SU-DHL-6 (cell line): Measurements from ENCODE around the gene BMP7.

Experiments used
- H2AFZ ChIP-seq: fragments of 200-600 bp; sonication (generic); 2 replicates; pipeline ENCODE4 v1.6.1; 2014; ENCODE audit warnings: low read depth, mild to moderate bottlenecking, moderate library complexity, mixed read lengths, antibody characterized with exemption, low read length; ENCODE audit not compliant: severe bottlenecking
- H3F3A ChIP-seq: fragments of 200-600 bp; shearing (Covaris generic); 2 replicates; pipeline ENCODE4 v1.6.0; 2016; ENCODE audit warnings: antibody characterized with exemption, mild to moderate bottlenecking; ENCODE audit not compliant: insufficient read depth
- H3K27ac ChIP-seq: fragments of 200-600 bp; sonication (generic); 2 replicates; pipeline ENCODE4 v1.5.1; 2016; ENCODE audit warnings: low read depth, mild to moderate bottlenecking, low read length, moderate library complexity, mixed read lengths
- H3K27me3 ChIP-seq: fragments of 200-600 bp; sonication (generic), shearing (Covaris generic); 2 replicates; pipeline ENCODE4 v1.6.0; 2014; ENCODE audit warnings: mild to moderate bottlenecking, low read length
- H3K36me3 ChIP-seq: fragments of 200-600 bp; sonication (generic); 2 replicates; pipeline ENCODE4 v1.6.1; 2014; ENCODE audit warnings: mild to moderate bottlenecking, low read length, mixed read lengths
- H3K4me2 ChIP-seq: fragments of 300-600, 200-600 bp; shearing (Covaris generic), sonication (generic); 2 replicates; pipeline ENCODE4 v1.6.0; 2014; ENCODE audit warnings: low read length, low read depth, mild to moderate bottlenecking; ENCODE audit not compliant: poor library complexity, severe bottlenecking
- H3K4me3 ChIP-seq: fragments of 200-600 bp; sonication (generic); 2 replicates; pipeline ENCODE4 v1.5.1; 2014; ENCODE audit warnings: antibody characterized with exemption, low read length, mild to moderate bottlenecking, mixed read lengths; ENCODE audit not compliant: insufficient read depth, poor library complexity, severe bottlenecking
- H3K79me2 ChIP-seq: fragments of 200-600 bp; sonication (generic); 2 replicates; pipeline ENCODE4 v1.6.1; 2014; ENCODE audit warnings: mild to moderate bottlenecking, low read length, moderate library complexity; ENCODE audit not compliant: insufficient read depth
- H3K9ac ChIP-seq: fragments of 200-600 bp; sonication (generic); 2 replicates; pipeline ENCODE4 v1.7.0; 2014; ENCODE audit warnings: mild to moderate bottlenecking, low read length
- H3K9me2 ChIP-seq: fragments of 200-600 bp; sonication (generic); replicated peaks from 2 replicates; pipeline ENCODE4 v1.6.1; 2014; ENCODE audit warnings: low read length; ENCODE audit not compliant: insufficient read depth
- H3K9me3 ChIP-seq: fragments of 200-600 bp; sonication (generic); 2 replicates; pipeline ENCODE4 v1.6.1; 2014; ENCODE audit warnings: low read length, mixed read lengths; ENCODE audit not compliant: insufficient read depth
- H4K20me1 ChIP-seq: fragments of 200-600 bp; sonication (generic); 2 replicates; pipeline ENCODE4 v1.6.1; 2014; ENCODE audit warnings: low read depth, mild to moderate bottlenecking, antibody characterized with exemption, low read length, moderate library complexity, mixed read lengths
- EZH2phosphoT487 ChIP-seq: fragments of 200-600 bp; sonication (generic), shearing (Covaris generic); conservative IDR thresholded peaks from 2 replicates; pipeline ENCODE4 v1.6.1; 2018; ENCODE audit warnings: mild to moderate bottlenecking, antibody characterized with exemption, low read length, moderate library complexity, mixed read lengths
- TF ChIP-seq, protein P1 (sequence below): fragments of 200-600 bp; sonication (generic); IDR thresholded peaks from one replicate; pipeline ENCODE4 v1.5.1; 2017; ENCODE audit warnings: antibody characterized with exemption, mild to moderate bottlenecking, low read length, moderate library complexity; ENCODE audit not compliant: insufficient read depth, poor library complexity, severe bottlenecking

BMP7 gene

DNA sequence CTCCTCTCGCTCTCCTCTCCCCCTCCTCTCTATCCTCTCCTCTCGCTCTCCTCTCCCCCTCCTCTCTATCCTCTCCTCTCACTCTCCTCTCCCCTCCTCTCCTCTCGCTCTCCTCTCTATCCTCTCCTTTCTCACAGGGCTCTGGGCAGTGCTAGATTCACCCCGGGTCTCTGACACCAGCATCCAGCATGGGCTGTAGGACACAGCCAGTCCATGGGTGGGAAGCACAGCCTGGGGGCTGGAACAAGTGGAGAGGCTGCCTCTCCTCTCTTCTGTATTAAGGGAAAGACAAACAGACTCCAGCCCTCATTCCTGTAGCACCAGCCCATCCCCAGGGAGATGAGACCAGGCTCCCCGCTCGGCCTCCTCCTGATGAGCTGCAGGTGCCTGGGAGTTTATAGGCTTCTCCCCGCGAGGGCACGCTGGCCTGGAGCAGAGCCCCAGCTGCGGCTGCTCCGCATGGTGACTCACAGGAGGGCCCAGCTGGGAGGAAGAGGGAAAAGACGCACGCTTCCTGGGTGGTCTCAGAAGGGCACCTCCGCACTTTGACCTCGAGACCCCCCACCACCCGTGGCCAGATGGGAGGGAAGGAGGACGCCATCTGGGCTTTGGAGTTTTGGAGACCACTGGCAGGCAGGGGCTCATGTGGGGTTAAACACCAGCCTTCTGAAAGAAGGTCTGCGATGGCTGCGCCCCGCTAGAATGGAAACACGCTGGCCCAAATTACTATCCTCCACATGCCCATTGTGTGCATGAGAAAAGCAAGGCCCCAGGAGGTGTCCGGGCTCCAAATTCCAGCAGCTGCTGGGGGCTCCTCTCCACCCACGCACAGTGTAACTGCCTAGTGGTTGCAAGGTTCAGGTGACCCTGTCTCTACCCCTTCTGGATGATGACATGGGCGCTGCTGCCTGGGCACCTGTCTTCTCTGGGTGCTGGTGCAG, 68.0 kb downstream of the BMP7 start:
- Histone ChIP-seq H3F3A (no peaks in the 10 kb centered on the region), H3K79me2 (peaks cover 18% of the 10 kb centered on the region), H3K9me3 (no peaks in the 10 kb centered on the region), H3K36me3 (peaks cover 13% of the 10 kb centered on the region; the same call in 1 of the 2 replicates), H4K20me1 (no peaks in the 10 kb centered on the region; the same call in 1 of the 2 replicates), H3K4me2 (no peak overlapping the region), H3K27ac (no peak overlapping the region), H3K4me3 (no peak overlapping the region), H3K27me3 (no peaks in the 10 kb centered on the region), H2AFZ (no peak overlapping the region), H3K9ac (no peak overlapping the region), H3K9me2 (no peaks in the 10 kb centered on the region)
- TF ChIP-seq EZH2phosphoT487: no peak
- TF ChIP-seq, protein P1, sequence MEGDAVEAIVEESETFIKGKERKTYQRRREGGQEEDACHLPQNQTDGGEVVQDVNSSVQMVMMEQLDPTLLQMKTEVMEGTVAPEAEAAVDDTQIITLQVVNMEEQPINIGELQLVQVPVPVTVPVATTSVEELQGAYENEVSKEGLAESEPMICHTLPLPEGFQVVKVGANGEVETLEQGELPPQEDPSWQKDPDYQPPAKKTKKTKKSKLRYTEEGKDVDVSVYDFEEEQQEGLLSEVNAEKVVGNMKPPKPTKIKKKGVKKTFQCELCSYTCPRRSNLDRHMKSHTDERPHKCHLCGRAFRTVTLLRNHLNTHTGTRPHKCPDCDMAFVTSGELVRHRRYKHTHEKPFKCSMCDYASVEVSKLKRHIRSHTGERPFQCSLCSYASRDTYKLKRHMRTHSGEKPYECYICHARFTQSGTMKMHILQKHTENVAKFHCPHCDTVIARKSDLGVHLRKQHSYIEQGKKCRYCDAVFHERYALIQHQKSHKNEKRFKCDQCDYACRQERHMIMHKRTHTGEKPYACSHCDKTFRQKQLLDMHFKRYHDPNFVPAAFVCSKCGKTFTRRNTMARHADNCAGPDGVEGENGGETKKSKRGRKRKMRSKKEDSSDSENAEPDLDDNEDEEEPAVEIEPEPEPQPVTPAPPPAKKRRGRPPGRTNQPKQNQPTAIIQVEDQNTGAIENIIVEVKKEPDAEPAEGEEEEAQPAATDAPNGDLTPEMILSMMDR: no peak

DNA sequence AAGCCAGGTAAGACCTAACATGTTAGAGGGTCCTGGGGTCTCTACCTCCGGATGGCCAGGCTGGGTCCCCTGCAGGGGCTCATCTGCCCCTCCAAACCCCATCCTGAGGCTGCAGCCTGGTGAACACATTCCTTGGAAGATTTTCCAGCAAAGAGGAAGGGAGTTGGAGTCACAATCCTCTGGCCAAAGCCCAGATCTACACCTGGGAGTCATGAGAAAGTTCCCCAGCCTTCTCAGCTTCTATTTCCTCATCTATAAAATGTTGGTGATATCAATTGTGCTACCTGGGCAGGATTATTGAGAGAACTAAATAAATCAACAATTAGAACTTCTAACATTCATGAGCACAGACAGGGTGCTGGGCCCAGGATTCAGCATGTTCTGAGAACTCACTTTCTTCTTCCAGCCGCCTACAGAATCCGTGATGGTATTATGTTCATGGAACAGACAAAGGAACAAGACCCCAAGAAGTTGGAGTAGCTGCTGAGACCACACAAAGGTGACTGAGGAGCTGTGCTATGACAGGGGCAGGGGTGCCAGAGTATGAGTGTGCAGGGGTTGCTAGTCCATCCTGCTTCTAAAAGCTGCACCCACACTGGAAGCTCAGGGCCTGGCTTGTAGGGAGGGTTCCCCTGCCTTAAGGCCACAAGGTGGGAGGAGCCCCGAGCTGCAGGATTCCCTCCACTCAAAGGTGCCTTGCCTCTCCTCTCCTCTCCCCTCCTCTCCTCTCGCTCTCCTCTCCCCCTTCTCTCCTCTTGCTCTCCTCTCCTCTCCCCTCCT, 68.9 kb downstream of the BMP7 start:
- H3K79me2 ChIP-seq: peaks cover 18% of the 10 kb centered on the region
- H3K9me2 ChIP-seq: no peaks in the 10 kb centered on the region
- H3K9ac ChIP-seq: no peak overlapping the region
- H2AFZ ChIP-seq: no peak overlapping the region
- H3K27ac ChIP-seq: no peak overlapping the region
- H3K36me3 ChIP-seq: peaks cover 12% of the 10 kb centered on the region; the same call in 1 of the 2 replicates
- no peaks in the 10 kb centered on the region for H4K20me1 ChIP-seq
- H3K4me3 ChIP-seq: no peak overlapping the region
- no peaks in the 10 kb centered on the region for H3K9me3 ChIP-seq
- peaks cover 2% of the 10 kb centered on the region; the same call in 1 of the 2 replicates for H3F3A ChIP-seq
- H3K27me3 ChIP-seq: no peaks in the 10 kb centered on the region
- TF ChIP-seq, protein P1: no peak
- TF ChIP-seq EZH2phosphoT487: no peak
- no peak overlapping the region for H3K4me2 ChIP-seq

DNA sequence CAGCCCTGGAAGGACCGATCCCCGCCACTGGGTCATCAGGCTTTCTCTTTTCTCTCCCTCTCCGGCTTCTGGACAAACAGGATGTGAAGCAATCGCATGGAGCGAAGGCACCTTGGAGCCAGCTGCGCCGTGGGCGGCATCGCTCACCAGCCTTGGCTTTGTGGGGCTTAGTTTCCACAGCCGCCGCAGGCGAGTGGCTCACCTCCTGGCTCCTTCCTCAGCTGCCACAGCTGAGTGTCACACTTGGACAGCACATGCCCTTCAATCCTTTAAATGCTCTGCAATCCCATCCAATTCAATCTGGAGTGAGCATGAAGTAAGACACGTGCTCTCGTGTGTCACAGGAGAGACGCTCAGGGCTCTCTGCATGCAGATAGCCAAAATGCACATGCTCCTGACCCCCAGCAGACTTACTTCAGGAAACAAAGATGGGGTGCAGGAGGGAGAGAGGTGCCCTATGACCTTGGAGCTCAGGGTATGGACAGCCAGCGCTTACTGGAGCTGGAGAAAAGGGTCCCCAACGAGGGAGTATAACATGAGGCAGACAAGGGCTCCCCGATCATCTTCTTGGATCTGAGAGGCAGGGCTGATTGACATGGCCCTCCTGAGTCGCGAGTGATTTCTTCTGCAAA, 70.9 kb downstream of the BMP7 start:
- H2AFZ ChIP-seq: no peak overlapping the region
- peaks cover 12% of the 10 kb centered on the region; the same call in 1 of the 2 replicates for H3K79me2 ChIP-seq
- H3K27me3 ChIP-seq: no peaks in the 10 kb centered on the region
- no peaks in the 10 kb centered on the region for H4K20me1 ChIP-seq
- H3K36me3 ChIP-seq: peaks cover 12% of the 10 kb centered on the region; the same call in 1 of the 2 replicates
- H3F3A ChIP-seq: peaks cover 5% of the 10 kb centered on the region; the same call in 1 of the 2 replicates
- no peak overlapping the region for H3K4me3 ChIP-seq
- no peak for TF ChIP-seq EZH2phosphoT487
- TF ChIP-seq, protein P1: no peak
- H3K9me3 ChIP-seq: no peaks in the 10 kb centered on the region
- H3K9ac ChIP-seq: no peak overlapping the region
- no peak overlapping the region for H3K27ac ChIP-seq
- no peaks in the 10 kb centered on the region for H3K9me2 ChIP-seq
- no peak overlapping the region for H3K4me2 ChIP-seq
